DOHH2 (cell line): ENCODE data around the gene PHLPP2.

Source experiments
- H3F3A ChIP-seq: fragments of 200-600 bp; sonication (generic), shearing (Covaris generic); 2 replicates; pipeline ENCODE4 v1.6.0; 2016; ENCODE audit warnings: antibody characterized with exemption, mild to moderate bottlenecking; ENCODE audit not compliant: control insufficient read depth, insufficient read depth
- H3K27ac ChIP-seq: fragments of 200-600 bp; sonication (generic); 2 replicates; pipeline ENCODE4 v1.5.1; 2014; ENCODE audit warnings: low read depth, mild to moderate bottlenecking, low read length, moderate library complexity
- H3K27me3 ChIP-seq: fragments of 200-600 bp; sonication (generic); 2 replicates; pipeline ENCODE4 v1.6.1; 2014; ENCODE audit warnings: mild to moderate bottlenecking, low read length, mixed read lengths; ENCODE audit not compliant: control insufficient read depth
- H3K36me3 ChIP-seq: fragments of 200-600 bp; sonication (generic); 2 replicates; pipeline ENCODE4 v1.6.1; 2014; ENCODE audit warnings: mild to moderate bottlenecking, low read length, moderate library complexity, mixed read lengths; ENCODE audit not compliant: control insufficient read depth
- H3K4me1 ChIP-seq: fragments of 200-600 bp; sonication (generic); 2 replicates; pipeline ENCODE4 v1.6.1; 2014; ENCODE audit warnings: mild to moderate bottlenecking, low read length, mixed read lengths; ENCODE audit not compliant: control insufficient read depth
- H3K4me2 ChIP-seq: fragments of 200-600 bp; sonication (generic); 2 replicates; pipeline ENCODE4 v1.6.0; 2014; ENCODE audit warnings: mild to moderate bottlenecking, low read length, moderate library complexity
- H3K4me3 ChIP-seq: fragments of 200-600 bp; sonication (generic); 2 replicates; pipeline ENCODE4 v1.5.1; 2014; ENCODE audit warnings: mild to moderate bottlenecking, low read length, mixed read lengths
- H3K79me2 ChIP-seq: fragments of 200-600 bp; sonication (generic); 2 replicates; pipeline ENCODE4 v1.6.1; 2014; ENCODE audit warnings: mild to moderate bottlenecking, low read length, mixed read lengths; ENCODE audit not compliant: control insufficient read depth
- H3K9me2 ChIP-seq: fragments of 200-600 bp; sonication (generic); replicated peaks from 2 replicates; pipeline ENCODE4 v1.6.1; 2014; ENCODE audit warnings: mild to moderate bottlenecking, low read length, mixed read lengths; ENCODE audit not compliant: control insufficient read depth
- H3K9me3 ChIP-seq: fragments of 200-600 bp; sonication (generic); 2 replicates; pipeline ENCODE4 v1.6.1; 2014; ENCODE audit warnings: antibody characterized with exemption, low read length, mixed read lengths; ENCODE audit not compliant: control insufficient read depth, insufficient read depth
- H4K20me1 ChIP-seq: fragments of 200-600 bp; sonication (generic); 2 replicates; pipeline ENCODE4 v1.6.0; 2014; ENCODE audit warnings: low read depth, mild to moderate bottlenecking, antibody characterized with exemption, low read length, moderate library complexity; ENCODE audit not compliant: control insufficient read depth, insufficient read depth
- EZH2phosphoT487 ChIP-seq: fragments of 200-600 bp; sonication (generic); IDR thresholded peaks from 2 replicates; pipeline ENCODE4 v1.6.1; 2017; ENCODE audit warnings: borderline replicate concordance, mild to moderate bottlenecking, antibody characterized with exemption, low read length, moderate library complexity, mixed read lengths
- TF ChIP-seq, protein P1 (sequence below): fragments of 200-600 bp; sonication (generic); IDR thresholded peaks from one replicate; pipeline ENCODE4 v1.5.1; 2014; ENCODE audit warnings: antibody characterized with exemption, mild to moderate bottlenecking, low read depth, low read length; ENCODE audit not compliant: poor library complexity, severe bottlenecking

Gene PHLPP2

DNA sequence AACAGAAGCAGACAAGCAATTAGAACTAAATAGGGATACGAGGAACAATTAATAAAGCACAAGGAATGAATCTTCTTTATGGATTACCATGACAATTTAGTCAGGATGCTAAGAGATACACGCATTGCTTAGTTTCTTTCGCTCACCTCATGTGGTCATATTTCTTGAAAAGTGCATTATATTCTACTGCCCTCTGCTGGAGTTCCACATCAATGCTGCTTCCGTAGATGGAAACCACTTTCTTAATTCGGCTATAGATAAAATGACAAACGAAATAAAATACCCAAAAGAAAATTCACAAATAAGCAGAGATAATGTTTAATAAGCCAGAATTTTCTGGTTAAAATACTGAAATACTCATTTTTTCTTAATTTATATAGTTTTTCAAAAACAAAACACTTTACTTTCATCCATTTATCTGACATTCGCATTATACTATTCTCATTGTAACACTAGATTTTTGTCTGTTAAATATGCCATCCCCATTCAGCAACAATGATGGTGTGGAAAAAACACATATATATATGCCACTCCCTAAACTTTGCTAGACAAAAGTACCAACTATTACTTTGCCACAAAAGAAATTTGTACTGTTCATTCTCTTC is 22.0 kb upstream of the PHLPP2 start:
- no peaks in the 10 kb centered on the region for H3K9me2 ChIP-seq
- TF ChIP-seq EZH2phosphoT487 = no peak
- TF ChIP-seq, protein P1, sequence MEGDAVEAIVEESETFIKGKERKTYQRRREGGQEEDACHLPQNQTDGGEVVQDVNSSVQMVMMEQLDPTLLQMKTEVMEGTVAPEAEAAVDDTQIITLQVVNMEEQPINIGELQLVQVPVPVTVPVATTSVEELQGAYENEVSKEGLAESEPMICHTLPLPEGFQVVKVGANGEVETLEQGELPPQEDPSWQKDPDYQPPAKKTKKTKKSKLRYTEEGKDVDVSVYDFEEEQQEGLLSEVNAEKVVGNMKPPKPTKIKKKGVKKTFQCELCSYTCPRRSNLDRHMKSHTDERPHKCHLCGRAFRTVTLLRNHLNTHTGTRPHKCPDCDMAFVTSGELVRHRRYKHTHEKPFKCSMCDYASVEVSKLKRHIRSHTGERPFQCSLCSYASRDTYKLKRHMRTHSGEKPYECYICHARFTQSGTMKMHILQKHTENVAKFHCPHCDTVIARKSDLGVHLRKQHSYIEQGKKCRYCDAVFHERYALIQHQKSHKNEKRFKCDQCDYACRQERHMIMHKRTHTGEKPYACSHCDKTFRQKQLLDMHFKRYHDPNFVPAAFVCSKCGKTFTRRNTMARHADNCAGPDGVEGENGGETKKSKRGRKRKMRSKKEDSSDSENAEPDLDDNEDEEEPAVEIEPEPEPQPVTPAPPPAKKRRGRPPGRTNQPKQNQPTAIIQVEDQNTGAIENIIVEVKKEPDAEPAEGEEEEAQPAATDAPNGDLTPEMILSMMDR = peak; percentile 73
- H4K20me1 ChIP-seq = no peaks in the 10 kb centered on the region
- no peaks in the 10 kb centered on the region for H3K9me3 ChIP-seq
- no peak overlapping the region for H3K4me2 ChIP-seq
- H3K79me2 ChIP-seq = no peaks in the 10 kb centered on the region
- H3K4me1 ChIP-seq = no peaks in the 10 kb centered on the region
- H3K27me3 ChIP-seq = no peaks in the 10 kb centered on the region
- no peak overlapping the region for H3K27ac ChIP-seq
- H3K36me3 ChIP-seq = peaks cover 58% of the 10 kb centered on the region
- peaks cover 8% of the 10 kb centered on the region; the same call in 1 of the 2 replicates for H3F3A ChIP-seq
- H3K4me3 ChIP-seq = no peak overlapping the region

DNA sequence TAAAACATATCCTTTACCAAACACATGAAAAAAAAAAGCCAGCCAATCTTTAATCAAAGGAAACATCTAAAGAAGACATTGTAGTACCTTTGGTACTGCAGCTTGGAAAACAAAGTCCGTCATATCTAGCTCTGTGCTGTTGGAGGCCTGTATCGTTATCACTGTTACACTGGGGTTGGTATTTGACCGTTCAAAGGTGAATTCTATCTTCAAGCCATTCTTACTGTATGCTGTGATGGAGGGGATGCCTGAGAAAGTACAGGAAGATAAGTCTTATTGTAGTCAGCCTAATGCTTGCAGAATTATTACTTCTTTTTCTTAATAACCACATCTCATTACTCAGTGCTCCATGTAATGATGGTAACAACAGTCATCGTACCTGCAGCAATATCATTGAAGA is 14.4 kb upstream of the PHLPP2 start:
- H4K20me1 ChIP-seq = no peaks in the 10 kb centered on the region
- no peak for TF ChIP-seq EZH2phosphoT487
- TF ChIP-seq, protein P1 = no peak
- H3K4me3 ChIP-seq = no peak overlapping the region
- no peak overlapping the region for H3K27ac ChIP-seq
- H3K36me3 ChIP-seq = peaks cover 64% of the 10 kb centered on the region
- no peaks in the 10 kb centered on the region for H3K9me3 ChIP-seq
- no peaks in the 10 kb centered on the region for H3F3A ChIP-seq
- no peaks in the 10 kb centered on the region for H3K79me2 ChIP-seq
- no peak overlapping the region for H3K4me2 ChIP-seq
- no peaks in the 10 kb centered on the region for H3K4me1 ChIP-seq
- H3K9me2 ChIP-seq = no peaks in the 10 kb centered on the region
- H3K27me3 ChIP-seq = no peaks in the 10 kb centered on the region

DNA sequence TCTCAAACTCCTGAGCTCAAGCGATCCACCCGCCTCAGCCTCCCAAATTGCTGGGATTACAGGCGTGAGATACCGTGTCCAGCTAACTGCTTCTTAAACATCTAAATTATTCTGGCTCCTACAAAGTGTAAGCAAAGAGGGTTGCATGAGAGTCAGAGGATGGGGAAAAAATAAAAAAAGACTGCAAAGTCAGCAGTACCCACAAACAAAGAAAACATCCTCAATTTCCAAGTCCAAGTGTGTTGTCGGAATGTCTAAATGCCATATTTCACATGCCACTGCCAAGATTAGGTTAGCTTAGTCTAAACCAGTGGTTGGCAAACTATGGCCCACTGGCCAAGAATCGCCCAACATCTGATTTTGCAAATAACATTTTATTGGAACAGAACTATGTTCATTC is 13.0 kb upstream of the PHLPP2 start:
- TF ChIP-seq EZH2phosphoT487 = no peak
- TF ChIP-seq, protein P1 = no peak
- Histone ChIP-seq H3K36me3 (peaks cover 71% of the 10 kb centered on the region), H3K4me1 (no peaks in the 10 kb centered on the region)

More for the DNA sequence above, 13.0 kb upstream of the PHLPP2 start:
- H3K9me3 ChIP-seq = no peaks in the 10 kb centered on the region
- H3K4me2 ChIP-seq = no peak overlapping the region
- no peaks in the 10 kb centered on the region for H3K9me2 ChIP-seq
- no peaks in the 10 kb centered on the region for H3K27me3 ChIP-seq
- H3K27ac ChIP-seq = no peak overlapping the region
- H3K4me3 ChIP-seq = no peak overlapping the region
- H4K20me1 ChIP-seq = no peaks in the 10 kb centered on the region
- H3F3A ChIP-seq = no peaks in the 10 kb centered on the region
- H3K79me2 ChIP-seq = no peaks in the 10 kb centered on the region
